Colon (tissue), 2 donors: ENCODE data around the gene CERKL.

Source experiments
- FAIRE-seq: peaks from 2 replicates; lab custom pipeline; 2012; peaks lifted over from hg19 to GRCh38; lab: Jason Lieb, UNC
- donor health status: control.
- donor health status: control.

CERKL gene

GRCh38 chr2:181576431-181576830 is 80.5 kb downstream of the CERKL start:
- no peak for FAIRE-seq

GRCh38 chr2:181575650-181576025 is 81.3 kb downstream of the CERKL start:
- FAIRE-seq = no peak

GRCh38 chr2:181575024-181575649 is 81.8 kb downstream of the CERKL start:
- no peak for FAIRE-seq

- no peak for FAIRE-seq
Observed at GRCh38 chr2:181574321-181574720, 82.6 kb downstream of the CERKL start.

- no peak for FAIRE-seq
Observed at GRCh38 chr2:181573140-181573736, 83.7 kb downstream of the CERKL start.

GRCh38 chr2:181570833-181571661 is 85.9 kb downstream of the CERKL start:
- no peak for FAIRE-seq

- FAIRE-seq = no peak
Observed at GRCh38 chr2:181570059-181570458, 86.8 kb downstream of the CERKL start.

GRCh38 chr2:181566334-181567032 is 90.4 kb downstream of the CERKL start:
- no peak for FAIRE-seq

- FAIRE-seq = no peak
Observed at GRCh38 chr2:181563101-181563692, 93.7 kb downstream of the CERKL start.

- FAIRE-seq = no peak
Observed at GRCh38 chr2:181558371-181558770, 98.5 kb downstream of the CERKL start.

GRCh38 chr2:181554061-181554830 is 102.7 kb downstream of the CERKL start:
- FAIRE-seq = no peak

- FAIRE-seq = no peak
Observed at GRCh38 chr2:181553244-181553643, 103.7 kb downstream of the CERKL start.

- FAIRE-seq = no peak
Observed at GRCh38 chr2:181552808-181553207, 104.1 kb downstream of the CERKL start.

GRCh38 chr2:181546086-181546485 is 110.8 kb downstream of the CERKL start:
- no peak for FAIRE-seq

- no peak for FAIRE-seq
Observed at GRCh38 chr2:181542170-181542569, 114.7 kb downstream of the CERKL start.

- FAIRE-seq = no peak
Observed at GRCh38 chr2:181540421-181540820, 116.5 kb downstream of the CERKL start.

GRCh38 chr2:181536730-181537129 is 120.2 kb downstream of the CERKL start:
- FAIRE-seq = no peak

GRCh38 chr2:181528441-181528840 is 128.5 kb downstream of the CERKL start:
- FAIRE-seq = no peak

- FAIRE-seq = no peak
Observed at GRCh38 chr2:181527058-181527457, 129.8 kb downstream of the CERKL start.

GRCh38 chr2:181526014-181526413 is 130.9 kb downstream of the CERKL start:
- no peak for FAIRE-seq

- no peak for FAIRE-seq
Observed at GRCh38 chr2:181523756-181524155, 133.1 kb downstream of the CERKL start.

- FAIRE-seq = no peak
Observed at GRCh38 chr2:181520253-181520652, 136.7 kb downstream of the CERKL start.
